Fibroblast of skin of left biceps (primary cell): ENCODE data around the gene TENT5C.

Source experiments
- DNase-seq, 2 experiments: peaks; one replicate each; pipeline ENCODE4 v3.0.0-alpha.2; 2013; ENCODE audit warnings: low read depth in 2 of 2

Gene TENT5C

GRCh38 chr1:117656202-117656641 is 50.4 kb downstream of the TENT5C start:
- DNase-seq: no peak

DNA sequence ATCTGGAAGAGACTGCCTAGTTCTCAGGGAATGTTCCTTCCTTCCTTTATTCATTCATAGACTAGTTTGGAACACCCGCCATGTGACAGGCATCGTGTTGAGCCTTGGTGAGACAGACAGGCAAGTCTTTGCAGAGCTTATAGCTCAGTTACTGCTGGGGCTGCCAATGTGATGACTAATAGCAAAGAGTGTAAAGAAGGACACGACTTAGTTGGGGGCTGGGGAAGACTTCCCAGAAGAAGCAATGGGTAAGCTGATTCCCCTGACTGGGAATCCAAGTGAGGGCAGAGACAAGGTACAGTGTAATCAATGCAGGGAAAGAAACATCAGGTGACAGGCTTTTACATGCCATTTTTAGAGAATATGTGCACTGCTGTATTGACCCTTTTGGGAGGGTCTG is 51.2 kb downstream of the TENT5C start:
- peak; percentile 67 for DNase-seq

GRCh38 chr1:117657949-117658660 is 52.3 kb downstream of the TENT5C start:
- DNase-seq: no peak

DNA sequence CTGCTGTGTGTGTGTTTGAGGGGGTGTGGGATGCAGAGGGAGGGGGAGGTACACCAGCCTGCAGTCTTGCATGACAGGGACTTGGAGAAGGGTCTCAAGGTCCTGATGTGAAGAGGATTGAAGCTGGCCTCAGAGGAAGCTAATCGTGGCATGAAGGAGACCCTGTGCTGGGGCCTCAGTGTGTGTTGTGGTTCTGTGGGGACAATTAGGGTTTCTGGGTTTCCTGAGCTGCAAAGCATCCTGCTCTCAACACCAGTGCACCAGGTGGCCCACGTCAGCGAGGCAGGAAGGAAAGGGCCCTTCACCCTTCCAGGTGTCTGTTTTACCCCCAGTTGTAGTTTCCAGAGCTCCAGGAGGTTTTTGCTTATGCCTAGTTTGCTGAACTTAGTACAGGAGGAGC is 52.8 kb downstream of the TENT5C start:
- no peak for DNase-seq

DNA sequence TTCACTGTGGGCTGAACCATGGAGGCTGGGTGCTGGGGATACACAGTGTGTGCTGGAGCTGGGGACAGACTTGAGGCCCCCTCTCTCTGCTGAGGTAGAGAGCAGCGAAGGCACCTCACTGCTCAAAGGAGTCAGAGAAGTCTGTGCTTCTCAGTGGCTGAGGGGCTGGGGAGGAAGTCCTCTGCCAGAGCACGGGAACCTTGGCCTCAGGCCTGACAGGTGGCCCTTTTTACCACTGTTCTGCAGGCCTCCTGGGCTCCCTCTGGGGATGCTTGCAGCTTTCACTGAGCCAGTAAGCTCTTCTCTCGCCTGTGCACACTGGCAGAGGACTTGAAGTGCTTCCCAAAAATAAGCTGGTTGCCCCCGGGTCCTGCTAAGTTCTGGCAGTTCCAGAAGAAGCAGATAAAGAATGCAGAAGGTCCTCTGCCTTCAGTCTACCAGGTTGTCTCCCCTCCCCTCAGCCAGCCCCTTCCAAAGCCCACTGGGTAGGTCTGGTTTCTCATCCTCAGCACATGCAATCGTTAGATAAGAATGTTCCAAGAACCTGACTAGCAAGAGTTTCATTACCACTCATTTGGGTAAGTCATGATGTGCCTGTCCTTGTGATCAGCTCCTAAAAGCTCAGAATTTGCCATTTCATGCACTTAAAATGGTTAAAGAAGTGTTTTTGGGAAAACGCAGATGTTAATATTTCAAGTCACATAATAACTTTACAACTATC is 53.9 kb downstream of the TENT5C start:
- no peak for DNase-seq

- no peak for DNase-seq
Observed at GRCh38 chr1:117660271-117660965, 54.6 kb downstream of the TENT5C start.

- no peak for DNase-seq
Observed at GRCh38 chr1:117661027-117661426, 55.2 kb downstream of the TENT5C start.

- no peak for DNase-seq
Observed at GRCh38 chr1:117662667-117663066, 56.8 kb downstream of the TENT5C start.

- no peak for DNase-seq
Observed at GRCh38 chr1:117663156-117663902, 57.5 kb downstream of the TENT5C start.

DNA sequence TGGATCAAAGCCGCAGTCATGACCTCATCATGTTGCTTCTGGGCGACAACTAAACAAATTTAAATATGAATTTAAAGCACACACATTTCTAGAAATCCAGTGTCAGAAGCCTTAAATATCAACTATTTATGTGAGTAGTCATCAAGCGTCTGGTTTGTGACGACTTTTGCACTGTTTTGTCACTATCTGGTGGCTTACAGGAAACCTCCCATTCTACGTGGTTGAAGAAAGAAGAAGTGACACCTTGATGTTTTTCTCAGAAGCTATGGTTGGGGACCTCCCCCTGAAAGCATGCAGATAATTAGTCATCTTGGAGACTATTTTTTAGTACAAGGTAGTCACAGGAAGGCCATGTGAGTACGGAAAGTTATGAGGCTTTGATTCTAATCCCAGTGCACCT is 58.5 kb downstream of the TENT5C start:
- no peak for DNase-seq

DNA sequence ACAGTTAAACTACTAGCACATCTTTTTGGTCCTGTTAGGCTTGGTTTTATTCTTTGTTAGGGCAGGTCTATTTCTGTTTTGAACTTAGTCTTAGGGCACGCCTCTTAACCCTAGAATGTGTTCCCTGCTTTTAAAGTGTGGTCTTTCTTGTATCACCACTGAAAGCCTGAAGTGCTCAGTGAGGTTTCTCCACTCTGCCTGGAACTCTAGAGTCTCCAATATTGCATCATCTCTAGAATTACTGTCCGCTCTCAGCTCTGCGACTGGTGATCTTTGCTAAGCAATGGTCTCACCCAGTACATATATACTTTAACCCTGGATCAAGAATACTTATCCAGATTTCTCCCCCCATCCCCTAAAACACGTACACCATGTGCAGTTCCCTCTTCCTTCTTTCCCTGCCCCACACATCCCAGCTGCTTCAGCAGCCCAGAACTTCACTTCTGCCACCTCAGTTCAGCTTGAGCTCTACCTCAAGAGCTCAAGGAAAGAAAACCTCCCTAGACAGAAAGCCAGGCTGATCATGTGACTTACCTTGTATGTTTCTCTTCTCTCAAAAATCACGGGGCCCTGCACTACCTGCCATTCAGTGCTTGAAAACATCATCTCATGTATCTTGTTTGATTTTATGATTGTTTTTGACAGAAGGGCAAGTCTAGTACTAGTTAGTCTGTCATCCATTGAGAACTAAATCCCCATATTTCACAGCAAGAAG is 59.9 kb downstream of the TENT5C start:
- DNase-seq: no peak

- DNase-seq: no peak
Observed at GRCh38 chr1:117669572-117669971, 63.7 kb downstream of the TENT5C start.

DNA sequence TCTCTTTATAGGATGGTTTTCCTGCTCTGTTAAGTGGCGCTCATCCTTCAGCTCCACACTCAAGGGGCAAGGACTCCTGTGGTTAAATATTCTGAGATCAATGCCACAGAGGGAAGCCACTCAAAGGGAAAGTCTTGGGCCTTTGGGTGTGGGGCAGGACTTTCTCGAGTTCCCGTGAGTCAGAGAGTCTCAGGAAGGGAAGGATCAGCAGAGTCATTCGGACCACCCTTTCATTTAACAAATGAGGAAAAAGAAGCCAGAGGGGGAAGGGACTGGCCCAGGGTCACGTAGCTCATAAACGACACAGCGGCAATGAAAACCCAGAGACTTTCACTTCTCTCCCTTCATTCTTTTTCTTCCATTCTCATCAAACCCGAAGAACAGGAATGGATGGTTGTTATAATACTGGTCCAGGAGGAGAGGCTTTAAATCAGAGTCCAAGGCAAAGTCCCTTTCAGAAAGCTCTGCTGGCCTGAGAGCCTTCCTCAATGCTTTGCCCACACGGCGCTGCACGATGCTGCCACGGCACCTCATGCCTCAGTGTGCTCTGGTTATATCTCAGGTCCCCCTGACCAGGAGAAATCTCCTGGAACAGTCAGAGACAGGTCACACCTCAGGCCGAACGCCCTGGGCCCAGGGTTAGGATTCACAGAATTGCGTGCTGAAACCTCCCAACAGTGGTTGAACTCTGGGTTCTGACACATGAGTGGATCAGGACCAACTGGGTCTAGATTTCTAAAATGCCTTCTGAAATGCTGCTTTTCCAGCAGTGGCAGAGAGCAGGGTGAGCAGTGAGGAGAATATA is 65.3 kb downstream of the TENT5C start:
- no peak for DNase-seq

DNA sequence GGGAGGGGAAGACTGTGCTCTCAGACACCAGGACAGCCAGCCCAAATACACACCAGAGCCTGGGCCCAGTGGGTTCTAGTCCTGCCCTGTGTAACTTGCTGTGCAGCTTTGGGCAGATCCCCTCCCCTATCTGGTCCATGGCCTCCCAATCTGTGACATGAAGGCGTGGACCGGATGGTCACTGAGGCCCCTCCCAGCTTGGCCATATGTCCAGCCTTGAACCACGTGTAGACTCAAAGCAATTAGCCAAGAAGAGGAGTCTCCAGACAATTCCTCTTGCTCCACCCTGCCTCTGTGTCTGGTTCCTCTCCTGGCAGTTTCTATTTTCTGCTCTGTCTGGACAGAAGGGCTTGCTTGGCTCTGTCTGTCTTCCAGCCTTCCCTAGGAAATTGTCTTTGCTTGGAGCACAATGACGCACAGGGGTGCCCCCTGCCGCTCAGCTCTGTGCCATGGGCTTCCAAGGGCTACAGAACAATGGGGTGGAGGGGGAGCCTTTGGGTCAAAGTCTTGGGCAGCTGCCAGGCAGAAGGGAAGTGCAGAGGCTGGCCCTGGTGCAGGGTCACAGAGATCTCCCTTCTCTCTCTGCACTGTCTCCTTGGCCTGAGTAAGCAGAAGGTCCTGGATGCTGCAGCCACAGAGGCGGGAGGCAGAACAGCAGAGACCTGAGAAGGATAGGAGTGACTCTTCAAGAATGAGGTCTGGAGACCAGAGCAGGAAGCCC is 66.1 kb downstream of the TENT5C start:
- no peak for DNase-seq

DNA sequence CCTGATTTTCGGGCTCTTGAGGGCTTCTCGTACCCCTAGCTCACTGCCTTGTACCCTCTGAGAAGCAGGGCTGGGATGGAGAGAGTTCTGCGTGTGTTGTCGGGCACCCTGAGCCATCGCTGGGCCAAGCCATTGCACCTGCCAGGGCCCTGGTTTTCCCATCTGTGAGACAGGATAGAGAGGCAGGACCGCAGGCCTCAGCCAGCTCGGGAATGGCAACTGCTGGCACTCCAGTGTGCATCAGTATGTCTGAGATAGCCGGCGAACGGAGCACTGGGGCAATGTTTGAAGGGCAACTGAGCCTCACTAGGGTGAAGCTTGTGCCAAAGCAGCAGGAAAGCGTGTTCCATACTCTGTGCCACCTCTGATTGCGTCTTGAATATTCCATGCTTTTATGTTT is 66.9 kb downstream of the TENT5C start:
- no peak for DNase-seq

DNA sequence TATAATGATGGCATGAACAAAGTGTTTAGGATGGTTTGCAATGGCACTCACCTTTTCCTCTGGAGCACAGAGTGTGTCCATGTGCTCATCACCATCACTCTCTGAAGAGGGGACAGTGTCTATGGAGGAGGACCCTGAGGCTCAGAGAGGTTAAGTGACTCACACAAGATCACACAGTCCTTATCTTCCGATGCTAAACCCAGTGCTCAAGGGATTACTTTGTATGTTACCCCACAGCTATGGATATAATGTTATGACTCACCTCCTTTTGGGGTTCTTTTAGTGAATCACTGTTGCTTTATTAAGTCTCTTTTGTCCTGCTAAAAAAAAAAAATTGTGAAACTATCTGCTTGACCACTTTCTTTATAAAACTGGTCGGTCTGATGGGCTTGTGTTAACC is 67.6 kb downstream of the TENT5C start:
- no peak for DNase-seq

DNA sequence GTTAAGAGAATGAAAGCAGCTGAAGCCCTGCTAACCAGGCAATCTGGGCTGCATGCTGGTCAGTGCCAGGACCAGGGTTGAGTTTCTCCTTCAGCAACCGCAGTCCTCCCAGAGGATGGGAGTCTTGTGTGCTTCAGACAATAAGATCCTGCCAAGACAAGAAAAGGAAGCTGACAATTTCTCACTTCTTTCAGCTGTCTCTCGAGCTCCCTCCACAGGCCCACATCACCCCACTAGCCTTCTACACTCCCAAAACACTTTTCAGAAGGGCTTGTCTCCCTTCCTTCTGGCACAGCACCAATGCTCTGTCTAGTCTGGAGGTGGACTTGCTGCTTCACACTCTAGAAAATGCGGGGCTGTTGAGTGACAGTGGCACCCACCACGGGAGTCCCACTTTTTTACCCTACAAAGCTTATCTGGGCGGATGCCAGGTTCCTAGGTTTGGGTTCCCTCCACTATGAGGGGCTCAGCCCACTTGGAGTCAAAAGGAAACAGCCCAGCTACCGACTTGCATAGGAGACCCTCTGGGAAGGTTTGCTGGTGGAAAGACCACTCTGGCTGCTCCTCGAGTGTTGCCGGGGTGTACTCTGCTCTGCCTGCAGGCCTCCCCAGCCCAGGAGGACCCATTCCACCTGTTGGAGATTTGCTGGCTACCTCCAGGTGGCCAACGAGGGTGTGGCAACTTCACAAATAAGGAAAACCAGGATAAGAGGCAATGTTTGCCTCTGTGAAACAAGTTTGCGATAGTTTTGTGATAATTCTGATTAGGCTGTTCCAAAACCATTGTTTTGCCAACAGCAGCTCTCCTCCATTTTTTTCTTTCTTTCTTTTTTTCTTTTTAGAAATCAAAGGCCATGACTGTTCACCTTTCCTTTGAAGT is 68.9 kb downstream of the TENT5C start:
- DNase-seq: no peak

- no peak for DNase-seq
Observed at GRCh38 chr1:117675907-117676430, 70.1 kb downstream of the TENT5C start.
